ENCODE results near the gene PHF2. TPM values are rescaled to one million over a fixed set of nuclear protein-coding genes. Genes with fewer than 3 reads are reported as not detected.

Gene PHF2
- total RNA-seq, 2 experiments from 2014 or later, result 20.6 to 23.7 TPM

DNA sequence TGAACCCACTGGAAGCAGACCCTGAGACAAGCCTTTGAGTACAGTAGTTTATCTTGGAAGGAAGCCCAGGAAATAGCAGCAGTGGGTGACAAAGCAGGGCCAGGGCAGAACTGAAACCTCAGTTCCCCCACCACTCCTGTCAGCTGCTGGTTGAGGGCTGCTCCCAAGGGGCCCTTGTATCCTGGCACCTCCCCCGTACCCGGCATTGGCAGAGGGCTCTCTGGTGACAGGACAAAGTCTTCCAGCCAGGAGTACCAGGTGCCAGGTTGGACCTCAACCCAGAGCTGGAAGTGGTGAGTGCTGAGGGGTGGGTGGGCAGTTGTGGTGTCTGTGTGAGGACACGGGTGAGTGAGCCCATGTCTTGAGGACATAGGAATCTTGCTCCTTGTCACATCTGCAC lies 123.3 kb downstream of the PHF2 start:
- H3K27ac ChIP-seq (ENCODE audit: low read depth, low read length, poor library complexity, severe bottlenecking), result no peak overlapping the region
- ChIA-PET CTCF (ENCODE audit: unreplicated experiment) (no interaction called here), POLR2A (no interaction called here)
- H3K9me2 ChIP-seq (ENCODE audit: insufficient read depth, low read length), result no peaks in the 10 kb centered on the region
- TF ChIP-seq CTCF (conservative IDR thresholded peaks at IDR 0.05; ENCODE audit: low read length) (no peak), EZH2phosphoT487 (IDR thresholded peaks at IDR 0.05; ENCODE audit: borderline replicate concordance, low read depth, low read length) (no peak)
- no peak overlapping the region for H3K4me2 ChIP-seq (ENCODE audit: low read length)
- no peaks in the 10 kb centered on the region for H3K9me3 ChIP-seq (ENCODE audit: low read length)
- BruUV-seq (replicated peaks), result no TSS peak
- H3K4me3 ChIP-seq (ENCODE audit: low read depth, low read length, poor library complexity, severe bottlenecking), result no peak overlapping the region
- no peaks in the 10 kb centered on the region for H3K36me3 ChIP-seq (ENCODE audit: insufficient read depth, low read length)
- H3K79me2 ChIP-seq (ENCODE audit: insufficient read depth, low read depth, low read length), result no peaks in the 10 kb centered on the region
- intact Hi-C loops (cut with micrococcal nuclease; ENCODE audit: unreplicated experiment), result no loop called here
- no peaks in the 10 kb centered on the region for H4K20me1 ChIP-seq (ENCODE audit: insufficient read depth, low read length)
- H2AFZ ChIP-seq (ENCODE audit: low read length), result no peak overlapping the region
- peak; percentile 38 for DNase-seq (ENCODE audit: low spot score)
- H3K4me1 ChIP-seq (ENCODE audit: insufficient read depth, low read length, poor library complexity, severe bottlenecking), result peaks cover 9% of the 10 kb centered on the region

- intact Hi-C loops (cut with micrococcal nuclease; ENCODE audit: unreplicated experiment), result no loop called here
- POLR2A ChIA-PET, result no interaction called here
- Histone ChIP-seq H3K27ac (ENCODE audit: low read depth, low read length, poor library complexity, severe bottlenecking) (no peak overlapping the region), H3K4me1 (ENCODE audit: insufficient read depth, low read length, poor library complexity, severe bottlenecking) (peaks cover 9% of the 10 kb centered on the region), H3K4me3 (ENCODE audit: low read depth, low read length, poor library complexity, severe bottlenecking) (no peak overlapping the region), H3K4me2 (ENCODE audit: low read length) (no peak overlapping the region), H4K20me1 (ENCODE audit: insufficient read depth, low read length) (no peaks in the 10 kb centered on the region), H3K36me3 (ENCODE audit: insufficient read depth, low read length) (no peaks in the 10 kb centered on the region), H2AFZ (ENCODE audit: low read length) (no peak overlapping the region), H3K9me2 (ENCODE audit: insufficient read depth, low read length) (no peaks in the 10 kb centered on the region), H3K9me3 (ENCODE audit: low read length) (no peaks in the 10 kb centered on the region), H3K79me2 (ENCODE audit: insufficient read depth, low read depth, low read length) (no peaks in the 10 kb centered on the region)
- TF ChIP-seq CTCF (conservative IDR thresholded peaks at IDR 0.05; ENCODE audit: low read length), result no peak
- no peak for TF ChIP-seq EZH2phosphoT487 (IDR thresholded peaks at IDR 0.05; ENCODE audit: borderline replicate concordance, low read depth, low read length)
- no TSS peak for BruUV-seq (replicated peaks)
- CTCF ChIA-PET (ENCODE audit: unreplicated experiment), result no interaction called here
- DNase-seq (ENCODE audit: low spot score), result no peak
Measured at GRCh38 chr9:93701494-93702218, 125.3 kb downstream of the PHF2 start.

- no peak overlapping the region for H2AFZ ChIP-seq (ENCODE audit: low read length)
- TF ChIP-seq EZH2phosphoT487 (IDR thresholded peaks at IDR 0.05; ENCODE audit: borderline replicate concordance, low read depth, low read length) (no peak), CTCF (conservative IDR thresholded peaks at IDR 0.05; ENCODE audit: low read length) (peak; percentile 37; the same call in 1 of the 2 replicates)
- H4K20me1 ChIP-seq (ENCODE audit: insufficient read depth, low read length), result no peaks in the 10 kb centered on the region
- peaks cover 9% of the 10 kb centered on the region for H3K4me1 ChIP-seq (ENCODE audit: insufficient read depth, low read length, poor library complexity, severe bottlenecking)
- POLR2A ChIA-PET, result no interaction called here
- H3K36me3 ChIP-seq (ENCODE audit: insufficient read depth, low read length), result no peaks in the 10 kb centered on the region
- no peaks in the 10 kb centered on the region for H3K79me2 ChIP-seq (ENCODE audit: insufficient read depth, low read depth, low read length)
- no peak overlapping the region for H3K4me2 ChIP-seq (ENCODE audit: low read length)
- DNase-seq (ENCODE audit: low spot score), result no peak
- H3K4me3 ChIP-seq (ENCODE audit: low read depth, low read length, poor library complexity, severe bottlenecking), result no peak overlapping the region
- no peak overlapping the region for H3K27ac ChIP-seq (ENCODE audit: low read depth, low read length, poor library complexity, severe bottlenecking)
- no peaks in the 10 kb centered on the region for H3K9me2 ChIP-seq (ENCODE audit: insufficient read depth, low read length)
- CTCF ChIA-PET (ENCODE audit: unreplicated experiment), result no interaction called here
- BruUV-seq (replicated peaks), result no TSS peak
- intact Hi-C loops (cut with micrococcal nuclease; ENCODE audit: unreplicated experiment), result no loop called here
- H3K9me3 ChIP-seq (ENCODE audit: low read length), result no peaks in the 10 kb centered on the region
Measured at GRCh38 chr9:93702261-93702660, 125.9 kb downstream of the PHF2 start.
